ENCODE results near the gene BCAS4. TPM values are rescaled to one million over a fixed set of nuclear protein-coding genes. Genes with fewer than 3 reads are reported as not detected.

BCAS4 gene
- total and polyA plus RNA-seq, 2 experiments from 2014 or later, result 22.2 to 24.8 TPM

DNA sequence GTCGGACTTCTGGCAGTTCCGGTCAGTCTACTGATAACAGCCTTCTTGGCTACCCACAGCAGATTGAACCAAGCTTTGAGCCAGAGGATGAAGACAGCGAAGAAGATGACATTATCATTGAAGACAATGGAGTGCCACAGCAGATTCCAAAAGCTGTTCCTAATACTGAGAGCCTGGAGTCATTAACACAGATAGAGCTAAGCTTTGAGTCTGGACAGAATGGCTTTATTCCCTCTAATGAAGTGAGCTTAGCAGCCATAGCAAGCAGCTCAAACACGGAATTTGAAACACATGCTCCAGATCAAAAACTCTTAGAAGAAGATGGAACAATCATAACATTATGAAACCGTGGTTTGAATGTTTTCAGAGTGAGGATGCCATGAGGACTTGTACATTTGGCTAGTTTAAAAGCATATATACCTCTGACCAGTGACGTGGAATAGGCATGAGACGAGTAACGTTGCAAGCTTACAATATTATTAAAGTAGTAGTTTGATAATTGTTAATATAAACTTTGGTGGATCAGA is 44.7 kb upstream of the BCAS4 start (continued):
- TF ChIP-seq NANOG (IDR thresholded peaks at IDR 0.05; ENCODE audit: borderline replicate concordance), result no peak
- TF ChIP-seq STAT1 (IDR thresholded peaks at IDR 0.05; ENCODE audit: unreplicated experiment), result no peak
- no peak for TF ChIP-seq JUNB (IDR thresholded peaks at IDR 0.05; ENCODE audit: unreplicated experiment)

DNA sequence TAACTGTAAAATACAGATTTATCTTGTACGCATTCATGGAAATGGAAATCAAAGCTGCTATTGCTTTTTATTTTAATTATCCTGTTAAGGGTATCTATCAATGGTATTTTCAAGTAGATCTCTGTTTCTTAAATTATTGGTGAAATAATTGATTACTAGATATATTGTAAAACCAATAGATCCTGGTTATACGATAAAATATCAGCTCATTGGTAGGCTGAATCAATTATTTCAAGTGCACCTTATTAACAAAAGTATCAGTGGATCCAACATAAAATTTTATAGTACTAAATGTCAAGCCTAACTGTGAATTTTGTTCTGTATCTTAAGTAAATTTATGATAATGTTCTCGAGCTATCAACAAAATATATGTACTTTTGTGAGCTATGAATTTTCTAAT is 41.7 kb upstream of the BCAS4 start:
- no peak overlapping the region for H3K4me3 Mint-ChIP-seq
- H3K9me2 ChIP-seq (ENCODE audit: insufficient read depth), result no peaks in the 10 kb centered on the region
- DNase-seq (ENCODE audit: low spot score) (no peak), ATAC-seq (no peak)
- no peaks in the 10 kb centered on the region; the same call in 2 of the 3 replicates for H3K9me3 Mint-ChIP-seq
- no peaks in the 10 kb centered on the region for H3K4me1 ChIP-seq (ENCODE audit: insufficient read depth)
- peaks cover 25% of the 10 kb centered on the region for H3K36me3 Mint-ChIP-seq (ENCODE audit: low read depth)
- peaks cover 4% of the 10 kb centered on the region for H3K27me3 Mint-ChIP-seq (ENCODE audit: insufficient read depth, low read depth, poor library complexity)
- no peak overlapping the region for H3K4me3 ChIP-seq
- no peaks in the 10 kb centered on the region for H3K79me2 ChIP-seq (replicated peaks; ENCODE audit: insufficient read depth)
- H2AFZ ChIP-seq, result no peak overlapping the region
- H4K20me1 ChIP-seq (replicated peaks; ENCODE audit: insufficient read depth), result no peaks in the 10 kb centered on the region; the same call in 1 of the 2 replicates
- no peak overlapping the region for H3K4me2 ChIP-seq
- peaks cover under 1% of the 10 kb centered on the region; the same call in 2 of the 3 replicates for H3K4me1 Mint-ChIP-seq
- peaks cover 11% of the 10 kb centered on the region for H3K36me3 ChIP-seq (ENCODE audit: insufficient read depth)
- no peak overlapping the region for H3K27ac Mint-ChIP-seq
- 0 out of 2 replicates have a peak, but pooled peaks cover 2% of the 10 kb centered on the region for H3F3A ChIP-seq (replicated peaks; ENCODE audit: low read depth)
- H3K27me3 ChIP-seq (ENCODE audit: insufficient read depth), result no peaks in the 10 kb centered on the region
- TF ChIP-seq, protein P1, sequence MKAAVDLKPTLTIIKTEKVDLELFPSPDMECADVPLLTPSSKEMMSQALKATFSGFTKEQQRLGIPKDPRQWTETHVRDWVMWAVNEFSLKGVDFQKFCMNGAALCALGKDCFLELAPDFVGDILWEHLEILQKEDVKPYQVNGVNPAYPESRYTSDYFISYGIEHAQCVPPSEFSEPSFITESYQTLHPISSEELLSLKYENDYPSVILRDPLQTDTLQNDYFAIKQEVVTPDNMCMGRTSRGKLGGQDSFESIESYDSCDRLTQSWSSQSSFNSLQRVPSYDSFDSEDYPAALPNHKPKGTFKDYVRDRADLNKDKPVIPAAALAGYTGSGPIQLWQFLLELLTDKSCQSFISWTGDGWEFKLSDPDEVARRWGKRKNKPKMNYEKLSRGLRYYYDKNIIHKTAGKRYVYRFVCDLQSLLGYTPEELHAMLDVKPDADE (IDR thresholded peaks at IDR 0.05), result no peak
- H3K27ac ChIP-seq (ENCODE audit: low read depth), result no peak overlapping the region

- Histone ChIP-seq H2AFZ (no peak overlapping the region), H4K20me1 (replicated peaks; ENCODE audit: insufficient read depth) (no peaks in the 10 kb centered on the region; the same call in 1 of the 2 replicates), H3K4me3 (no peak overlapping the region), H3K79me2 (replicated peaks; ENCODE audit: insufficient read depth) (no peaks in the 10 kb centered on the region), H3F3A (replicated peaks; ENCODE audit: low read depth) (0 out of 2 replicates have a peak, but pooled peaks cover 2% of the 10 kb centered on the region), H3K36me3 (ENCODE audit: insufficient read depth) (peaks cover 11% of the 10 kb centered on the region), H3K9me2 (ENCODE audit: insufficient read depth) (no peaks in the 10 kb centered on the region), H3K4me1 (ENCODE audit: insufficient read depth) (no peaks in the 10 kb centered on the region), H3K4me2 (no peak overlapping the region), H3K27ac (ENCODE audit: low read depth) (no peak overlapping the region), H3K27me3 (ENCODE audit: insufficient read depth) (no peaks in the 10 kb centered on the region)
- no peak for DNase-seq (ENCODE audit: low spot score)
- H3K4me3 Mint-ChIP-seq, result no peak overlapping the region
- peaks cover 4% of the 10 kb centered on the region for H3K27me3 Mint-ChIP-seq (ENCODE audit: insufficient read depth, low read depth, poor library complexity)
- H3K4me1 Mint-ChIP-seq, result peaks cover 2% of the 10 kb centered on the region; the same call in 2 of the 3 replicates
- H3K9me3 Mint-ChIP-seq, result no peaks in the 10 kb centered on the region; the same call in 2 of the 3 replicates
- no peak for TF ChIP-seq CTCF (conservative IDR thresholded peaks at IDR 0.05; ENCODE audit: low read depth in 2 of 2)
- TF ChIP-seq ZNF114 (CRISPR knock-in tag; IDR thresholded peaks at IDR 0.05), result no peak
- TF ChIP-seq, protein P2, sequence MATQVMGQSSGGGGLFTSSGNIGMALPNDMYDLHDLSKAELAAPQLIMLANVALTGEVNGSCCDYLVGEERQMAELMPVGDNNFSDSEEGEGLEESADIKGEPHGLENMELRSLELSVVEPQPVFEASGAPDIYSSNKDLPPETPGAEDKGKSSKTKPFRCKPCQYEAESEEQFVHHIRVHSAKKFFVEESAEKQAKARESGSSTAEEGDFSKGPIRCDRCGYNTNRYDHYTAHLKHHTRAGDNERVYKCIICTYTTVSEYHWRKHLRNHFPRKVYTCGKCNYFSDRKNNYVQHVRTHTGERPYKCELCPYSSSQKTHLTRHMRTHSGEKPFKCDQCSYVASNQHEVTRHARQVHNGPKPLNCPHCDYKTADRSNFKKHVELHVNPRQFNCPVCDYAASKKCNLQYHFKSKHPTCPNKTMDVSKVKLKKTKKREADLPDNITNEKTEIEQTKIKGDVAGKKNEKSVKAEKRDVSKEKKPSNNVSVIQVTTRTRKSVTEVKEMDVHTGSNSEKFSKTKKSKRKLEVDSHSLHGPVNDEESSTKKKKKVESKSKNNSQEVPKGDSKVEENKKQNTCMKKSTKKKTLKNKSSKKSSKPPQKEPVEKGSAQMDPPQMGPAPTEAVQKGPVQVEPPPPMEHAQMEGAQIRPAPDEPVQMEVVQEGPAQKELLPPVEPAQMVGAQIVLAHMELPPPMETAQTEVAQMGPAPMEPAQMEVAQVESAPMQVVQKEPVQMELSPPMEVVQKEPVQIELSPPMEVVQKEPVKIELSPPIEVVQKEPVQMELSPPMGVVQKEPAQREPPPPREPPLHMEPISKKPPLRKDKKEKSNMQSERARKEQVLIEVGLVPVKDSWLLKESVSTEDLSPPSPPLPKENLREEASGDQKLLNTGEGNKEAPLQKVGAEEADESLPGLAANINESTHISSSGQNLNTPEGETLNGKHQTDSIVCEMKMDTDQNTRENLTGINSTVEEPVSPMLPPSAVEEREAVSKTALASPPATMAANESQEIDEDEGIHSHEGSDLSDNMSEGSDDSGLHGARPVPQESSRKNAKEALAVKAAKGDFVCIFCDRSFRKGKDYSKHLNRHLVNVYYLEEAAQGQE (IDR thresholded peaks at IDR 0.05; ENCODE audit: unreplicated experiment), result no peak
- ATAC-seq, result no peak
- H3K36me3 Mint-ChIP-seq (ENCODE audit: low read depth), result peaks cover 18% of the 10 kb centered on the region
- no peak overlapping the region for H3K27ac Mint-ChIP-seq
These were observed 40.4 kb upstream of the BCAS4 start for GRCh38 chr20:50754420-50754819.

All from GM23338 (cell line).